ENCODE results near the gene PTK6. TPM values are rescaled to one million over a fixed set of nuclear protein-coding genes. Genes with fewer than 3 reads are reported as not detected.

The PTK6 gene
- total RNA-seq, 1 experiment from 2014 or later, result 6.7 TPM

DNA sequence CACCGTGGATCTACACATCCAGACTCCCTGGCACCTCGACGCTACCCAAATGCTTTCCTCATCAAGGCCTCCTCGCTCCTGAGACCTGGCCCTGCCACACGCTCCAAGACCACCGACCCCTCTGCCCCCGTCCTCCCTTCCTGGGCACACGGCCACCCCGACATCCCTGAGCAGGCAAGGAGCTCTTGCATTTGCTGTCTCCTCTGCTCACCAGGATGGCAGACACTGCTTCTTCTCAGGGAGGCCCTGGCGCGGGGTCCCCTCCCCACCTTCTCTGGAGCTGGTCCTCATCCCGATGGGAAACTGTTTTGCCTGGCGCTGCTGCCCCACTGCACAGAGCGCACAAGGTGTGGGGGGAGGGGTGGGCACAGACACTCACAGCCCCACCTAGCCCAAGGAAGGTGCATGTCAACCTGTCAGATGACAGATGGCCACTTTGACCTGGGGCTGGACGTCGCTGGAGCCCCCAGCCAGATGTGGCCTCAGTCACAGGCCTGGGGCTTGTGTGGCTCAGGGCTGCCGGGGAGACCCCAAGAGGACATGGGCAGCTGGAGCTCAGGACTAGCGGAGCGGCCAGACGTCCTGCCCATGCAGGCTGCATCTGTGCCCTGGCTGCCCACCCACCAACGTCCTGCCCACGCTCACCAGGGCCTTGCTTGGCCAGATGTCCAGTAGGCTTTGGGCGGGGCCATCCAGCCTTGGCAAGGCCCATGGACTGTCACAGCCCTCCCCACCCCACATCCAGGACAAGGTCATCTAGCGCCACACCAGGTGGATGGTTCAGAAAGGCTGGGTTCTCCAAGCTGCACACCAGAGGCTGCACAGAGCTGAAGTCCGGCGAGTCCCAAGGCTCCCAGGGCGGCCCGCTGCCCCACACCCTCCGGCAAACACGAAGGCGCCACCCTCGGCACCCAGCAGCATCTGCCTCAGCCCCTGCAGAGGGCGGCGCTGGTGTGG lies 58.6 kb downstream of the PTK6 start:
- Histone ChIP-seq H3K4me1 (ENCODE audit: control insufficient read depth in 1 of 2, insufficient read depth in 2 of 2, low read length in 2 of 2) (peaks cover 21 to 35% of the 10 kb centered on the region in 2 experiments), H3K36me3 (ENCODE audit: control insufficient read depth in 1 of 2, insufficient read depth in 2 of 2, low read length in 2 of 2) (no peaks in the 10 kb centered on the region), H3K9ac (ENCODE audit: low read length) (no peak overlapping the region), H3K79me2 (ENCODE audit: insufficient read depth, low read length) (no peaks in the 10 kb centered on the region), H4K20me1 (ENCODE audit: insufficient read depth) (no peaks in the 10 kb centered on the region), H2AFZ (ENCODE audit: low read depth, low read length, poor library complexity, severe bottlenecking) (no peak overlapping the region), H3K9me2 (ENCODE audit: insufficient read depth) (no peaks in the 10 kb centered on the region), H3K4me2 (ENCODE audit: low read length) (no peak overlapping the region), H3K4me3 (replicated peaks in 1 of 2; ENCODE audit: low read depth in 1 of 2, low read length in 2 of 2) (no peak overlapping the region), H3K9me3 (ENCODE audit: control insufficient read depth in 1 of 2, insufficient read depth in 1 of 2, low read depth in 1 of 2, low read length in 2 of 2) (no peaks in the 10 kb centered on the region), H3K27me3 (ENCODE audit: insufficient read depth, low read length) (no peaks in the 10 kb centered on the region), H3K27ac (ENCODE audit: low read depth, low read length) (no peak overlapping the region)
- DNase-seq (ENCODE audit: low read depth, low spot score) (no peak), ATAC-seq (no peak)
- TF ChIP-seq, protein P1, sequence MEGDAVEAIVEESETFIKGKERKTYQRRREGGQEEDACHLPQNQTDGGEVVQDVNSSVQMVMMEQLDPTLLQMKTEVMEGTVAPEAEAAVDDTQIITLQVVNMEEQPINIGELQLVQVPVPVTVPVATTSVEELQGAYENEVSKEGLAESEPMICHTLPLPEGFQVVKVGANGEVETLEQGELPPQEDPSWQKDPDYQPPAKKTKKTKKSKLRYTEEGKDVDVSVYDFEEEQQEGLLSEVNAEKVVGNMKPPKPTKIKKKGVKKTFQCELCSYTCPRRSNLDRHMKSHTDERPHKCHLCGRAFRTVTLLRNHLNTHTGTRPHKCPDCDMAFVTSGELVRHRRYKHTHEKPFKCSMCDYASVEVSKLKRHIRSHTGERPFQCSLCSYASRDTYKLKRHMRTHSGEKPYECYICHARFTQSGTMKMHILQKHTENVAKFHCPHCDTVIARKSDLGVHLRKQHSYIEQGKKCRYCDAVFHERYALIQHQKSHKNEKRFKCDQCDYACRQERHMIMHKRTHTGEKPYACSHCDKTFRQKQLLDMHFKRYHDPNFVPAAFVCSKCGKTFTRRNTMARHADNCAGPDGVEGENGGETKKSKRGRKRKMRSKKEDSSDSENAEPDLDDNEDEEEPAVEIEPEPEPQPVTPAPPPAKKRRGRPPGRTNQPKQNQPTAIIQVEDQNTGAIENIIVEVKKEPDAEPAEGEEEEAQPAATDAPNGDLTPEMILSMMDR (IDR thresholded peaks at IDR 0.05 in 2 of 3, conservative IDR thresholded peaks at IDR 0.05 in 1 of 3; ENCODE audit: borderline replicate concordance in 1 of 3, insufficient read depth in 1 of 3, low read depth in 2 of 3, low read length in 2 of 3), result no peak
- no peak for TF ChIP-seq EGR1 (IDR thresholded peaks at IDR 0.05; ENCODE audit: low read depth)
- TF ChIP-seq SP1 (IDR thresholded peaks at IDR 0.05; ENCODE audit: low read depth), result no peak
- no peak for TF ChIP-seq EZH2 (IDR thresholded peaks at IDR 0.05)
- TF ChIP-seq ZBTB33 (IDR thresholded peaks at IDR 0.05; ENCODE audit: extremely low read depth, insufficient replicate concordance, low read length), result no peak
- no TSS peak for BruUV-seq (replicated peaks)
- RAD21 ChIA-PET (ENCODE audit: low non-redundant PET in 1 of 2, low total read pairs in 2 of 2, uncharacterized antibody in 2 of 2, unreplicated experiment in 2 of 2), result no interaction called here
- intact Hi-C loops (cut with micrococcal nuclease), result no loop called here
- CTCF ChIA-PET, result no interaction called here
- POLR2A ChIA-PET, result no interaction called here

Other genes starting within 250 kb of the PTK6 start
- 0.34 TPM for gene COL20A1, start 244.2 kb downstream of the PTK6 start, total RNA-seq (2021; ENCODE audit: unreplicated experiment)
- not detected for gene CHRNA4, start 176.0 kb downstream of the PTK6 start, total RNA-seq (2021; ENCODE audit: unreplicated experiment)
- gene KCNQ2, start 64.7 kb downstream of the PTK6 start, total RNA-seq (2021; ENCODE audit: unreplicated experiment), result 86.5 TPM
- 454 TPM for gene EEF1A2, start 38.3 kb downstream of the PTK6 start, total RNA-seq (2021; ENCODE audit: unreplicated experiment)
- 346 TPM for gene PPDPF, start 16.6 kb downstream of the PTK6 start, total RNA-seq (2021; ENCODE audit: unreplicated experiment)
- gene SRMS, start 10.4 kb upstream of the PTK6 start, total RNA-seq (2021; ENCODE audit: unreplicated experiment), result 3.2 TPM
- 5.5 TPM for gene FNDC11, start 16.8 kb upstream of the PTK6 start, total RNA-seq (2021; ENCODE audit: unreplicated experiment)
- gene HELZ2, start 36.9 kb upstream of the PTK6 start, total RNA-seq (2021; ENCODE audit: unreplicated experiment), result 44.0 TPM
- gene GMEB2, start 89.7 kb upstream of the PTK6 start, total RNA-seq (2021; ENCODE audit: unreplicated experiment), result 13.9 TPM
- 138 TPM for gene STMN3, start 116.0 kb upstream of the PTK6 start, total RNA-seq (2021; ENCODE audit: unreplicated experiment)
- gene RTEL1, start 120.9 kb upstream of the PTK6 start, total RNA-seq (2021; ENCODE audit: unreplicated experiment), result 58.0 TPM
- 147 TPM for gene TNFRSF6B, start 159.3 kb upstream of the PTK6 start, total RNA-seq (2021; ENCODE audit: unreplicated experiment)
- gene ARFRP1, start 170.6 kb upstream of the PTK6 start, total RNA-seq (2021; ENCODE audit: unreplicated experiment), result 53.7 TPM
- gene ZGPAT, start 170.7 kb upstream of the PTK6 start, total RNA-seq (2021; ENCODE audit: unreplicated experiment), result 30.6 TPM
- gene LIME1, start 199.3 kb upstream of the PTK6 start, total RNA-seq (2021; ENCODE audit: unreplicated experiment), result 27.4 TPM
- 121 TPM for gene SLC2A4RG, start 202.4 kb upstream of the PTK6 start, total RNA-seq (2021; ENCODE audit: unreplicated experiment)

Measured in HCT116 (cell line).